DND-41 (cell line): Measurements from ENCODE around the gene RIT2.

Source experiments
- ATAC-seq: fragments of 200-7000 bp; cut with Tn5 transposase; 3 replicates; pipeline ENCODE4 v1.9.1; 2021; ENCODE audit warnings: low read depth; ENCODE audit not compliant: insufficient read depth
- DNase-seq: peaks from one replicate; pipeline ENCODE4 v3.0.0-alpha.2; 2020
- H2AFZ ChIP-seq: 2 replicates; pipeline ENCODE4 v1.6.0; 2012; ENCODE audit warnings: low read depth, low read length
- H3K27ac ChIP-seq: 2 replicates; pipeline ENCODE4 v1.5.1; 2012; ENCODE audit warnings: low read length, inconsistent platforms
- H3K27me3 ChIP-seq: fragments of 200-600 bp; sonication (generic); 2 replicates; pipeline ENCODE4 v1.6.0; 2012; ENCODE audit warnings: low read length, mild to moderate bottlenecking, inconsistent platforms; ENCODE audit not compliant: insufficient read depth, poor library complexity
- H3K36me3 ChIP-seq: 2 replicates; pipeline ENCODE4 v1.5.1; 2012; ENCODE audit warnings: low read length, inconsistent platforms; ENCODE audit not compliant: insufficient read depth
- H3K4me1 ChIP-seq: 2 replicates; pipeline ENCODE4 v1.5.1; 2012; ENCODE audit warnings: mild to moderate bottlenecking, low read length; ENCODE audit not compliant: insufficient read depth
- H3K4me2 ChIP-seq: 2 replicates; pipeline ENCODE4 v1.6.0; 2012; ENCODE audit warnings: mild to moderate bottlenecking, moderate library complexity, low read length, inconsistent platforms; ENCODE audit not compliant: insufficient read depth
- H3K4me3 ChIP-seq, 2 experiments: fragments of 200-600 bp in 1 of 2; shearing (Covaris generic) in 1 of 2; 2 replicates each; pipeline ENCODE4 v1.5.1; 2012 to 2016; ENCODE audit warnings: inconsistent platforms in 2 of 2, low read length in 2 of 2, mild to moderate bottlenecking in 2 of 2, low read depth in 1 of 2, moderate library complexity in 1 of 2
- H3K79me2 ChIP-seq: 2 replicates; pipeline ENCODE4 v1.6.0; 2012; ENCODE audit warnings: low read length, inconsistent platforms; ENCODE audit not compliant: insufficient read depth
- H3K9ac ChIP-seq: 2 replicates; pipeline ENCODE4 v1.6.0; 2012; ENCODE audit warnings: low read depth, mild to moderate bottlenecking, inconsistent platforms, low read length, moderate library complexity
- H3K9me3 ChIP-seq: 2 replicates; pipeline ENCODE4 v1.5.1; 2012; ENCODE audit warnings: low read length, moderate library complexity, mild to moderate bottlenecking, inconsistent platforms; ENCODE audit not compliant: insufficient read depth, severe bottlenecking
- H4K20me1 ChIP-seq: 2 replicates; pipeline ENCODE4 v1.6.0; 2012; ENCODE audit warnings: low read length; ENCODE audit not compliant: insufficient read depth
- CTCF ChIP-seq: IDR thresholded peaks from 2 replicates; pipeline ENCODE4 v1.5.1; 2012; ENCODE audit warnings: borderline replicate concordance, low read length, moderate library complexity, mild to moderate bottlenecking; ENCODE audit not compliant: poor library complexity, severe bottlenecking; ENCODE audit errors: extremely low read depth
- EZH2 ChIP-seq: IDR thresholded peaks from 3 replicates; pipeline ENCODE4 v1.6.1; 2012; ENCODE audit warnings: borderline replicate concordance, low read depth, mild to moderate bottlenecking, moderate library complexity, low read length, inconsistent platforms; ENCODE audit not compliant: severe bottlenecking

Gene RIT2

DNA sequence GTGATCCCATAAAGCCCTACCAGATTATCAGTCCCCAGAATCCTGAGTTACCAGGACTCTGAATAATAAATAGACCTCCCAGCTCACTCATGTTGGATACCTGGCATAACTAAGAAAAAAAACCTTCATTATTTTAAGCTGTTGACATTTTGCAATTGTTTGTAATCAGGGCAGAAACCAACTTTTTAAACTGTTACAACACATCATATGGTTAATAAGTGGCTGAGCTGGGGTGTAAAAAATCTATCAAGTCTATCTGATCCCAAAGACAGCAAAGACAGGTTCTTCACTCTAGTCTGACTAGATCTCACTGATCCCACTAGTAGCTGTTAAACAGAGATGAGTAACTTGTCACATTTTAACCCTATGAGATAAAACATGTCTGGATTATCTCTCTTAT lies 370.3 kb downstream of the RIT2 start:
- no peak overlapping the region for H3K4me3 ChIP-seq
- no peak overlapping the region for H3K9ac ChIP-seq
- H4K20me1 ChIP-seq: no peaks in the 10 kb centered on the region
- H2AFZ ChIP-seq: no peak overlapping the region
- H3K27ac ChIP-seq: no peak overlapping the region
- no peaks in the 10 kb centered on the region for H3K79me2 ChIP-seq
- H3K9me3 ChIP-seq: no peaks in the 10 kb centered on the region
- no peaks in the 10 kb centered on the region for H3K36me3 ChIP-seq
- no peaks in the 10 kb centered on the region for H3K27me3 ChIP-seq
- H3K4me1 ChIP-seq: no peaks in the 10 kb centered on the region
- H3K4me2 ChIP-seq: no peak overlapping the region
- DNase-seq (no peak), ATAC-seq (no peak)
- no peak for TF ChIP-seq CTCF
- no peak for TF ChIP-seq EZH2

GRCh38 chr18:42743373-42744138 lies 371.9 kb downstream of the RIT2 start:
- Histone ChIP-seq H3K9ac (no peak overlapping the region), H3K4me3 (no peak overlapping the region), H2AFZ (no peak overlapping the region), H3K27me3 (no peaks in the 10 kb centered on the region), H3K4me2 (no peak overlapping the region), H3K36me3 (no peaks in the 10 kb centered on the region), H3K27ac (no peak overlapping the region), H3K4me1 (no peaks in the 10 kb centered on the region), H4K20me1 (no peaks in the 10 kb centered on the region), H3K9me3 (no peaks in the 10 kb centered on the region), H3K79me2 (no peaks in the 10 kb centered on the region)
- TF ChIP-seq EZH2 (no peak), CTCF (no peak)
- DNase-seq: no peak
- no peak for ATAC-seq

DNA sequence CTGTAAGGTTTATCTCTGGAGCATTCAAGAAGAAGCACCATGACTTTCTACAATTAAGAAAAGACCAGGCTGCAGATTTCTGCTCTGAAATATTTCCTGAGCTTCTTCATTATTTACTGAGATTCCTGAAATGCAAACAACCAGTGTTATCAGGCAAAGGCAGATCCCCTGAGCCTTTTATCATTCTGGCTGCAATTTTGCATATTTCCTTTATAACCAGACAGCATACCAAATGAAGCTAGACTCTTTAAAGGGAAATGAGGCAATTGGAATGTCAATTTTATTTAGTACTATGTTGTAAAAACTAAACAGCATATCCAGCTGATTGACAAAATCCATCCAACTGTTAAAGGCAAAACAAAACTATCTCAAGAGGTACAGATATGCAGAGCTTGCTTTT lies 372.5 kb downstream of the RIT2 start:
- Histone ChIP-seq H3K27ac (no peak overlapping the region), H2AFZ (no peak overlapping the region), H3K79me2 (no peaks in the 10 kb centered on the region), H4K20me1 (no peaks in the 10 kb centered on the region), H3K27me3 (no peaks in the 10 kb centered on the region), H3K4me2 (no peak overlapping the region), H3K4me3 (no peak overlapping the region), H3K4me1 (no peaks in the 10 kb centered on the region), H3K9ac (no peak overlapping the region), H3K9me3 (no peaks in the 10 kb centered on the region), H3K36me3 (no peaks in the 10 kb centered on the region)
- DNase-seq (no peak), ATAC-seq (no peak)
- no peak for TF ChIP-seq CTCF
- no peak for TF ChIP-seq EZH2
